SU-DHL-6 (cell line): ENCODE results near the gene SSX5.
"Not testable (repeated sequence)": the region's sequence is repeated elsewhere in the genome, so short reads cannot be mapped to it uniquely, and the experiment has no call there.

Experiments used
- CTCF ChIP-seq: fragments of 200-600 bp; sonication (generic); IDR thresholded peaks from one replicate; pipeline ENCODE4 v1.5.1; 2017; ENCODE audit warnings: antibody characterized with exemption, mild to moderate bottlenecking, low read length, moderate library complexity; ENCODE audit not compliant: insufficient read depth, poor library complexity, severe bottlenecking
- EZH2phosphoT487 ChIP-seq: fragments of 200-600 bp; sonication (generic), shearing (Covaris generic); conservative IDR thresholded peaks from 2 replicates; pipeline ENCODE4 v1.6.1; 2018; ENCODE audit warnings: mild to moderate bottlenecking, antibody characterized with exemption, low read length, moderate library complexity, mixed read lengths

- not testable (repeated sequence) for TF ChIP-seq CTCF, EZH2phosphoT487
Measured at GRCh38 chrX:48214341-48214740, 17.7 kb upstream of the SSX5 start.
